Measurements from ENCODE around the gene SIN3B.
"Not testable (repeated sequence)": the region's sequence is repeated elsewhere in the genome, so short reads cannot be mapped to it uniquely, and the experiment has no call there.

The SIN3B gene

GRCh38 chr19:16868423-16869130 is 39.4 kb downstream of the SIN3B start:
- DNase-seq = no peak

- no peak for DNase-seq
These were observed 40.3 kb downstream of the SIN3B start for GRCh38 chr19:16869331-16869972.

- no peak for DNase-seq
These were observed 42.7 kb downstream of the SIN3B start for GRCh38 chr19:16871871-16872270.

GRCh38 chr19:16872728-16873127 is 43.5 kb downstream of the SIN3B start:
- no peak for DNase-seq

GRCh38 chr19:16873594-16873993 is 44.4 kb downstream of the SIN3B start:
- no peak for DNase-seq

- DNase-seq = no peak
These were observed 45.2 kb downstream of the SIN3B start for GRCh38 chr19:16874250-16874977.

- not testable (repeated sequence) for DNase-seq
These were observed 45.7 kb downstream of the SIN3B start for GRCh38 chr19:16874978-16875299.

- no peak for DNase-seq
These were observed 46.7 kb downstream of the SIN3B start for GRCh38 chr19:16875584-16876555.

GRCh38 chr19:16876904-16877361 is 47.7 kb downstream of the SIN3B start:
- DNase-seq = peak; percentile 32

- no peak for DNase-seq
These were observed 48.4 kb downstream of the SIN3B start for GRCh38 chr19:16877581-16877980.

GRCh38 chr19:16878181-16878965 is 49.2 kb downstream of the SIN3B start:
- no peak for DNase-seq

GRCh38 chr19:16880884-16881554 is 51.8 kb downstream of the SIN3B start:
- DNase-seq = no peak

GRCh38 chr19:16882146-16882545 is 52.9 kb downstream of the SIN3B start:
- DNase-seq = no peak

GRCh38 chr19:16883522-16883921 is 54.3 kb downstream of the SIN3B start:
- peak; percentile 32 for DNase-seq

- DNase-seq = no peak
These were observed 56.0 kb downstream of the SIN3B start for GRCh38 chr19:16885166-16885565.

GRCh38 chr19:16886305-16886880 is 57.2 kb downstream of the SIN3B start:
- no peak for DNase-seq

GRCh38 chr19:16887353-16888265 is 58.4 kb downstream of the SIN3B start:
- DNase-seq = peak; percentile 77

GRCh38 chr19:16888629-16889365 is 59.6 kb downstream of the SIN3B start, which contains the start of gene F2RL3:
TSS of gene F2RL3 (plus strand) at chr19:16888999. CDS start at chr19:16889190, 191 bp downstream.
- DNase-seq = peak; percentile 90

- DNase-seq = peak; percentile 72
These were observed 60.2 kb downstream of the SIN3B start for GRCh38 chr19:16889366-16889882.

Measured in hematopoietic multipotent progenitor cell treated with erythropoietin and hydrocortisone succinate and interleukin-3 and kit ligand, for 6 days (in vitro differentiated cells).